Thoracic aorta (tissue), 2 donors: Measurements from ENCODE around the gene ZNF232. TPM values are rescaled to one million over a fixed set of nuclear protein-coding genes. Genes with fewer than 3 reads are reported as not detected.
"Not testable (repeated sequence)": the region's sequence is repeated elsewhere in the genome, so short reads cannot be mapped to it uniquely, and the experiment has no call there.

Experiments
- ATAC-seq: fragments of 150-250 bp; one replicate; pipeline ENCODE4 v1.8.0; 2017; ENCODE audit warnings: low read depth; ENCODE audit not compliant: insufficient number of reproducible peaks, low FRiP score
- DNase-seq: peaks from one replicate; pipeline ENCODE4 v3.0.0-alpha.2; 2020; ENCODE audit warnings: low spot score
- H3K27ac ChIP-seq, 2 donors: fragments of 200-600 bp; sonication (generic); 1 replicate in 1 of 2; 2 replicates in 1 of 2; pipeline ENCODE4 v1.5.1; 2016; ENCODE audit warnings: mild to moderate bottlenecking in 2 of 2, moderate library complexity in 2 of 2
- H3K27me3 ChIP-seq: fragments of 200-600 bp; sonication (generic); replicated peaks from 2 replicates; pipeline ENCODE4 v1.6.0; 2016; ENCODE audit warnings: mild to moderate bottlenecking; ENCODE audit not compliant: insufficient read depth
- H3K36me3 ChIP-seq: fragments of 200-600 bp; sonication (generic); one replicate; pipeline ENCODE4 v1.5.1; 2016
- H3K4me1 ChIP-seq, 2 donors: fragments of 200-600 bp; sonication (generic); 1 replicate in 1 of 2; 2 replicates in 1 of 2; pipeline versions ENCODE4 v1.5.1 to v1.6.0; 2016; ENCODE audit warnings: low read depth in 2 of 2, mild to moderate bottlenecking in 1 of 2; ENCODE audit not compliant: control insufficient read depth in 1 of 2
- H3K4me3 ChIP-seq: fragments of 200-600 bp; sonication (generic); 2 replicates; pipeline ENCODE4 v1.5.1; 2016; ENCODE audit warnings: mild to moderate bottlenecking
- H3K9me3 ChIP-seq: fragments of 200-600 bp; sonication (generic); 2 replicates; pipeline ENCODE4 v1.5.1; 2016
- CTCF ChIP-seq: fragments of 200-600 bp; sonication (generic); IDR thresholded peaks from one replicate; pipeline ENCODE4 v1.5.1; 2019; ENCODE audit warnings: antibody characterized with exemption
- total RNA-seq, 2 donors: library from RNA; depleted of rRNA; stranded (reverse); fragments of >200 nt; gene quantifications; one replicate each; pipeline versions ENCODE4 v1.1.0 to v1.2.3, GENCODE V29; 2016

The ZNF232 gene
- total RNA-seq, 2 donors from 2014 or later: 6.7 to 7.2 TPM

- no peaks in the 10 kb centered on the region for H3K27me3 ChIP-seq
- H3K36me3 ChIP-seq: peaks cover 42% of the 10 kb centered on the region
- H3K4me3 ChIP-seq: no peak overlapping the region
- H3K27ac ChIP-seq: no peak overlapping the region
- ATAC-seq (no peak), DNase-seq (no peak)
- TF ChIP-seq CTCF: no peak
- H3K4me1 ChIP-seq: no peaks in the 10 kb centered on the region
- peaks cover 96% of the 10 kb centered on the region for H3K9me3 ChIP-seq
These were observed 19.3 kb downstream of the ZNF232 start for GRCh38 chr17:5092218-5093010.

GRCh38 chr17:5080591-5080990 lies 31.1 kb downstream of the ZNF232 start:
- Histone ChIP-seq H3K4me3 (no peak overlapping the region), H3K4me1 (peaks cover 7 to 18% of the 10 kb centered on the region in 2 donors), H3K36me3 (peaks cover 6% of the 10 kb centered on the region), H3K27ac (no peak overlapping the region), H3K27me3 (no peaks in the 10 kb centered on the region), H3K9me3 (peaks cover 3% of the 10 kb centered on the region)
- ATAC-seq (no peak), DNase-seq (no peak)
- no peak for TF ChIP-seq CTCF

GRCh38 chr17:5078106-5079028 lies 33.3 kb downstream of the ZNF232 start, which contains the start of gene ZFP3:
Gene ZFP3, plus strand, starts transcription at chr17:5078467. Its CDS starts 13,038 bp downstream, at chr17:5091505.
- no peaks in the 10 kb centered on the region for H3K36me3 ChIP-seq
- no peaks in the 10 kb centered on the region for H3K27me3 ChIP-seq
- H3K9me3 ChIP-seq: no peaks in the 10 kb centered on the region
- no peak for DNase-seq
- ATAC-seq: peak; percentile 78
- H3K27ac ChIP-seq: peak within 1 kb of the TSS; percentile 70 to 71
- peaks cover 7 to 18% of the 10 kb centered on the region in 2 donors for H3K4me1 ChIP-seq
- no peak for TF ChIP-seq CTCF
- peak within 1 kb of the TSS; percentile 83 for H3K4me3 ChIP-seq

- Histone ChIP-seq H3K4me3 (peak overlapping the region; percentile 83), H3K36me3 (no peaks in the 10 kb centered on the region), H3K27me3 (no peaks in the 10 kb centered on the region), H3K27ac (peak overlapping the region; percentile 70 to 71), H3K4me1 (peaks cover 7 to 18% of the 10 kb centered on the region in 2 donors), H3K9me3 (no peaks in the 10 kb centered on the region)
- DNase-seq (no peak), ATAC-seq (no peak)
- TF ChIP-seq CTCF: no peak
These were observed 33.9 kb downstream of the ZNF232 start for GRCh38 chr17:5077781-5078105.

- ATAC-seq, H3K27me3 ChIP-seq, H3K36me3 ChIP-seq, DNase-seq, H3K9me3 ChIP-seq: not testable (repeated sequence)
- peaks cover 7 to 18% of the 10 kb centered on the region in 2 donors for H3K4me1 ChIP-seq
- H3K27ac ChIP-seq: peak overlapping the region; percentile 70 to 71
- peak overlapping the region; percentile 83 for H3K4me3 ChIP-seq
These were observed 34.4 kb downstream of the ZNF232 start for GRCh38 chr17:5077275-5077674.

GRCh38 chr17:5075472-5075871 lies 36.2 kb downstream of the ZNF232 start:
- ATAC-seq, DNase-seq, H3K27ac ChIP-seq: not testable (repeated sequence)

More at GRCh38 chr17:5075472-5075871, 36.2 kb downstream of the ZNF232 start:
- H3K9me3 ChIP-seq, H3K36me3 ChIP-seq, H3K4me3 ChIP-seq, H3K27me3 ChIP-seq: not testable (repeated sequence)
- H3K4me1 ChIP-seq: peaks cover 7 to 18% of the 10 kb centered on the region in 2 donors
